DOHH2 (cell line): ENCODE measurements around the gene STX1A.

ENCODE experiments used
- CTCF ChIP-seq: fragments of 200-600 bp; sonication (generic); IDR thresholded peaks from one replicate; pipeline ENCODE4 v1.5.1; 2014; ENCODE audit warnings: antibody characterized with exemption, mild to moderate bottlenecking, low read depth, low read length; ENCODE audit not compliant: poor library complexity, severe bottlenecking
- EZH2phosphoT487 ChIP-seq: fragments of 200-600 bp; sonication (generic); IDR thresholded peaks from 2 replicates; pipeline ENCODE4 v1.6.1; 2017; ENCODE audit warnings: borderline replicate concordance, mild to moderate bottlenecking, antibody characterized with exemption, low read length, moderate library complexity, mixed read lengths

DNA sequence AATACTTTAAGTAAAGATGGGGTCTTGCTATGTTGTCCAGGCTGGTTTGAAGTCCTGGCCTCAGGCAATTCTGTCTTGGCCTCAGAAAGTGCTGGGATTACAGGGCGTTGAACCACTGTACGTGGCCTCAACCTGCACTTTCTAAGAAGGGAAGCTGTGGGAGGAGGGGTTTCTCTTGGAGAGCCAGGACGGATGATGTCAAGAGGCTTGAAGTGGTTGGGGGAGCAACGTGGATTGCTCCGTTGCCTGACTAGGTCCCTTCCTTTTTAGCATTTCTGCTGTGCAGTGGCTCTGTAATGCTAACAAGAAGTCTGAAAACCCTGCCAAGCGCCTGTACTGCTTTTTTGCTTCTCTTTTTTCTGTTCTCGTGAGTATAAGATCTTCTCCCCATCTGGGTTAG, 28.8 kb downstream of the STX1A start:
- TF ChIP-seq CTCF (no peak), EZH2phosphoT487 (no peak)
